Parathyroid adenoma (tissue), 2 donors: ENCODE measurements around the gene ARMH3.

ENCODE experiments used
- H2AFZ ChIP-seq: fragments of 300-600 bp; sonication (generic); one replicate; pipeline ENCODE4 v1.7.0; 2017; ENCODE audit warnings: antibody characterized with exemption, mild to moderate bottlenecking
- H3K27ac ChIP-seq: fragments of 300-600 bp; sonication (generic); one replicate; pipeline ENCODE4 v1.7.0; 2017
- H3K27me3 ChIP-seq: fragments of 300-600 bp; sonication (generic); one replicate; pipeline ENCODE4 v1.7.0; 2017; ENCODE audit warnings: low read length; ENCODE audit not compliant: control insufficient read depth, insufficient read depth
- H3K36me3 ChIP-seq: fragments of 300-600 bp; sonication (generic); one replicate; pipeline ENCODE4 v1.7.0; 2017; ENCODE audit warnings: low read length; ENCODE audit not compliant: control insufficient read depth, insufficient read depth
- H3K4me1 ChIP-seq: fragments of 300-600 bp; sonication (generic); one replicate; pipeline ENCODE4 v1.7.0; 2017; ENCODE audit warnings: control low read depth
- H3K4me2 ChIP-seq: fragments of 300-600 bp; sonication (generic); one replicate; pipeline ENCODE4 v1.7.0; 2017; ENCODE audit warnings: low read length
- H3K4me3 ChIP-seq: fragments of 300-600 bp; sonication (generic); one replicate; pipeline ENCODE4 v1.7.0; 2017; ENCODE audit warnings: low read depth, low read length
- H3K79me2 ChIP-seq: fragments of 300-600 bp; sonication (generic); one replicate; pipeline ENCODE4 v1.7.0; 2017; ENCODE audit warnings: control low read depth
- H3K9ac ChIP-seq: fragments of 300-600 bp; sonication (generic); one replicate; pipeline ENCODE4 v1.7.0; 2017; ENCODE audit warnings: mild to moderate bottlenecking
- H3K9me3 ChIP-seq: fragments of 300-600 bp; sonication (generic); one replicate; pipeline ENCODE4 v1.7.0; 2017; ENCODE audit warnings: low read length; ENCODE audit not compliant: control insufficient read depth
- TF ChIP-seq, protein P1 (sequence below): fragments of 300-600 bp; sonication (generic); IDR thresholded peaks from one replicate; pipeline ENCODE4 v1.7.0; 2017; ENCODE audit warnings: antibody characterized with exemption, mild to moderate bottlenecking
- donor health status: primary hyperparathyroidism.

The ARMH3 gene

DNA sequence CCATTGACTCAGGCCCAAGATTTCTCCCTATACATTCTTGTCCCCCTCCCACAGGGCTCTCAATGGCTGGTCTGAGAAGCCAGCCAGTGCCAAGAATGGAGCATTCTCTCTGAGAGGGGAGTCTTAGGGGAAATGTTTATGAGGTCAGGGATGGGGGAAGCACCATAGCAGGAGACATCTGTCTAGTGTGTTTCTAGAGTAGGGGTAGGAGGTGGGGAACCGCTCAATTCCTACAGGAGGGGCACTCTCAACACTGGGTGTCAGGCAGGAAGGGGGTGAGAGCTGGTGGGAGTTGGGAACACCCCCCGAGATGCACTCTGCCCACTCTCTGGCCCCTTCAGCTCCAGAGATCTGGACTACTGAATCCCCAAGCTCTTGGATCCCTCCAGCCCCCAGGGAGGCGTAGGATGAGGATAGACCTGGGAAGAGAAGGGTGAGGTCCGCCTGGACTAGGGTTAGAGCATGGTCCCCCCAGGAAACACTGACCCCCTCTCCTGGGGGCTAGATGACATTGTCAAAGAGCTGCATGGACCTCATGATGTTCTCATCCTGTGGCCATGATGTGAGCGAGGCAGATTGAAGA, 229.0 kb downstream of the ARMH3 start:
- Histone ChIP-seq H3K27ac (no peak overlapping the region), H3K9ac (no peak overlapping the region), H3K4me1 (peaks cover 13% of the 10 kb centered on the region), H3K79me2 (no peaks in the 10 kb centered on the region), H2AFZ (no peak overlapping the region), H3K4me3 (no peak overlapping the region), H3K4me2 (no peak overlapping the region), H3K27me3 (no peaks in the 10 kb centered on the region), H3K36me3 (no peaks in the 10 kb centered on the region), H3K9me3 (no peaks in the 10 kb centered on the region)
- TF ChIP-seq, protein P1, sequence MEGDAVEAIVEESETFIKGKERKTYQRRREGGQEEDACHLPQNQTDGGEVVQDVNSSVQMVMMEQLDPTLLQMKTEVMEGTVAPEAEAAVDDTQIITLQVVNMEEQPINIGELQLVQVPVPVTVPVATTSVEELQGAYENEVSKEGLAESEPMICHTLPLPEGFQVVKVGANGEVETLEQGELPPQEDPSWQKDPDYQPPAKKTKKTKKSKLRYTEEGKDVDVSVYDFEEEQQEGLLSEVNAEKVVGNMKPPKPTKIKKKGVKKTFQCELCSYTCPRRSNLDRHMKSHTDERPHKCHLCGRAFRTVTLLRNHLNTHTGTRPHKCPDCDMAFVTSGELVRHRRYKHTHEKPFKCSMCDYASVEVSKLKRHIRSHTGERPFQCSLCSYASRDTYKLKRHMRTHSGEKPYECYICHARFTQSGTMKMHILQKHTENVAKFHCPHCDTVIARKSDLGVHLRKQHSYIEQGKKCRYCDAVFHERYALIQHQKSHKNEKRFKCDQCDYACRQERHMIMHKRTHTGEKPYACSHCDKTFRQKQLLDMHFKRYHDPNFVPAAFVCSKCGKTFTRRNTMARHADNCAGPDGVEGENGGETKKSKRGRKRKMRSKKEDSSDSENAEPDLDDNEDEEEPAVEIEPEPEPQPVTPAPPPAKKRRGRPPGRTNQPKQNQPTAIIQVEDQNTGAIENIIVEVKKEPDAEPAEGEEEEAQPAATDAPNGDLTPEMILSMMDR = no peak

DNA sequence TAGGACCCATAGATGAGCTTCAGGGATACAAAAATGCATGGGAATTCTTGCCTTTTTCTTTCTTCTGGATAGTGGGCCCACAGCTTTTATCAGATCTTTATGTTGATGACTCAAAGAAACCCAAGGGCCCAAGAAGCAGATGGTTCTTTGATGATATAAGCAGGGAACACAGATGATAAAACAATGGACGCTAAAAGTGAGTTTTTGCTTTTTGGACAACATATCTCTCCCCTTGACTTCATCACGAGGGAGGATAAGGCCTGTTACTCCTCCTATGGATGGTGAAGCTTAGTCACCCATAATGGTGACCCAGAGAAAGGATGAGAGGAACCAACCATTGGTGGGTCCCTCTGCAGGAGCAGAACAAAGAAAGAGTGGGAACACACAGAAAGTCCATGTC, 231.2 kb downstream of the ARMH3 start:
- TF ChIP-seq, protein P1 = no peak
- Histone ChIP-seq H3K27ac (no peak overlapping the region), H3K36me3 (no peaks in the 10 kb centered on the region), H3K4me2 (no peak overlapping the region), H3K9me3 (no peaks in the 10 kb centered on the region), H2AFZ (no peak overlapping the region), H3K79me2 (no peaks in the 10 kb centered on the region), H3K27me3 (no peaks in the 10 kb centered on the region), H3K9ac (no peak overlapping the region), H3K4me1 (no peaks in the 10 kb centered on the region), H3K4me3 (no peak overlapping the region)

DNA sequence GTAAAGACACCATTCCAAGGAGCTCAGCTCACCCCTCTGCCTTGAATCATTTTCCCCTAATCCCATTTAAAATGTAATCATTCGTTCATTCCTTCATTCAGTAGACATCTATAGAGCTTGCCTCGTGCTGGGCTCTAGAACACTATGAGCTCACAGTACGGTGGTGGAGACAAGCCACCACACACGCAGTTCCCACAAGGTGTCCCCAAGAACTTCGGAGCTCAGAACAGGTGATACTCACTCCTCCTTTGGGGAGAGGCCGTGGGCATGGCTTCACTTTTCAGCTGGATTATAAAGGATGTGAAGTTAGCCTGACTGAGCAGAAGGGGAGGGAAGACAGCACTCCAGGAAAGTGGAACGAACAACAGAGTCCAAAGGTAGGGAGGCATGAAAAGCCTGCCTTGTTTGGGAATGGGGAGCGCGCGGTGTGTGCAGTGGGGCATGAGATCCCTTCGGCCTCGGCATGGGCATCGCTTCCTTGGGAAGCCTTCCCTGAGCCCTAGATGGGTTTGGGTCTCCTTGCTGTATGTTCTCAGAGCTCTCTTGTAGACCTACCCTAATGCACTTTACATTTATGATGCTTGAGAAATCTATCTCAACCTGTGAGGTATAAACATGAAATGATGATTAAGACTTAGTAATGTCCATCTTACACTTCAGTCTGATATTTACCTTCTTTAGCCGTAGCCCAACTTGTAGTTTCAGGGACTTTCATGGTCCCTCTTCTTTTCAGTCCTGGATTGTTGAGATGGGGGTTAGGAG, 236.9 kb downstream of the ARMH3 start:
- no peaks in the 10 kb centered on the region for H3K9me3 ChIP-seq
- H3K27me3 ChIP-seq = no peaks in the 10 kb centered on the region
- TF ChIP-seq, protein P1 = no peak
- no peaks in the 10 kb centered on the region for H3K36me3 ChIP-seq
- H3K9ac ChIP-seq = no peak overlapping the region
- H3K79me2 ChIP-seq = peaks cover 24% of the 10 kb centered on the region
- H3K4me1 ChIP-seq = peaks cover 8% of the 10 kb centered on the region
- peak overlapping the region; percentile 97 for H3K4me3 ChIP-seq
- peak overlapping the region; percentile 63 for H3K4me2 ChIP-seq
- H3K27ac ChIP-seq = peak overlapping the region; percentile 97
- H2AFZ ChIP-seq = peak overlapping the region; percentile 95

DNA sequence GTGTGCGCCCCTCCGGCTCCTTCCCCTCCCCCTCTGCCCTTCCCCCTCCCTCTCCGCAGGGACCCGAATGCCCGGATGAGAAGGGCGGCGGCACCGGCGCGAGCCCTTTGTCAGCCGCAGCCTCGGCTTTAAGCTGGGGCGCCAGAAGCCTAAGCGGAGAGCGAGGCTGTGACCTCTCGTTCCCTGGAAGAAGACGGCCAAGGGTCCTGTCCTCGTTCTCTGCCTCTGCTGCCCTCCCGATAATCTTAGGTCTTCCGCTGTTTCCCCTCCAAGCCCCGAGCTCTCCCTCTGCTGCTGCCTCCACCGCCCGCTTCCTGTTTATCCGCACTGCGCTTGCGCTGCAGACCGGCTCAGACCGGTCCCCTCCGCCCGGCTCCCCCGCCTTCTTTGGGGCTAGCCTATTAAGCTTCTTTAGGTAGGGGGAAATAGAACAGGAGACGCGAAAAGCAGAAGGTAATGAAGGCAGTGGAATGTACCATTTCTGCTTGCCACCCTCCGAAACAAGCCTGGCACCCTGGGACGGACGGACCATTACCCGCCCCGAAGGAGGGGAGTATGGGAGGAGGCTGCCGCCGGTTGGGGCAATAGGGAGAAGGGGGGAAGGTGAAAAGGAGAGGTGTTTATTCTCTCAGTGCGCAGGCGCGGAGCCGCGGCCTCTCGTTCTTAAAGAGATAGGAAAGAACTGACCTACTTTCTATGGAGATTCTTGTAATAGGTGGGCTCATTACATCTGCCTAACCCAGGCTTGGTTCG, 237.7 kb downstream of the ARMH3 start, which contains the start of gene OGA:
OGA (minus strand) TSS at position 326 of the 753 bp plus-strand sequence. CDS start 422 bp downstream, outside the sequence.
- Histone ChIP-seq H3K27ac (peak within 1 kb of the TSS; percentile 97), H2AFZ (peak within 1 kb of the TSS; percentile 95), H3K4me3 (peak within 1 kb of the TSS; percentile 97), H3K27me3 (no peaks in the 10 kb centered on the region), H3K36me3 (no peaks in the 10 kb centered on the region), H3K9ac (peak within 1 kb of the TSS; percentile 98), H3K4me2 (peak within 1 kb of the TSS; percentile 95), H3K4me1 (peaks cover 9% of the 10 kb centered on the region), H3K9me3 (no peaks in the 10 kb centered on the region), H3K79me2 (peaks cover 28% of the 10 kb centered on the region)
- TF ChIP-seq, protein P1 = no peak
